HG03280 (cell line): ENCODE results near the gene GNB5.
"Not testable (repeated sequence)": the region's sequence is repeated elsewhere in the genome, so short reads cannot be mapped to it uniquely, and the experiment has no call there.

Source experiments
- ATAC-seq: cut with Tn5 transposase; IDR thresholded peaks from one replicate; pipeline ENCODE4 v1.9.1; 2021; ENCODE audit warnings: mild to moderate bottlenecking, moderate library complexity; ENCODE audit not compliant: unreplicated experiment

GNB5 gene

DNA sequence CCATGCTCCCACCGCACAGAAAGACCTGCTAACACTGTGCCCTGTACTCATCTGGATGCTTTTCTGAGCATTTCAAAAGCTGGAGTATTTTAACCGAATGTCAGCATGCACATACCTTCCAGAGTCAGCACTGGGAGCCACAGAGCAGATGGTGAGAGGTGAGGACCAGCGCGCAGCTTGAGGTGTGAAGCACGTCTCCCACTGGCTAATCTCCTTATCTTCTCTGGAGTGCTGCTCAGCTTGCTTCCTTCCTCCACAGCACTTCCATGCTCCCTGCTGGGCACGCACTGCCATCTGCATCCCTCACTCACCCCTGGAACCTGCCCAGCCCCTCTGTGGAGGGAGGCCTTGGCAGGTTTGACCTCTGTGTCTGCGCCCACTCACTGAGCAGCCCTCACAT, at the start of gene GNB5:
GNB5 (minus strand) TSS at position 186 of the 400 bp plus-strand sequence. CDS start 6,716 bp downstream, outside the sequence.
- ATAC-seq = no peak

DNA sequence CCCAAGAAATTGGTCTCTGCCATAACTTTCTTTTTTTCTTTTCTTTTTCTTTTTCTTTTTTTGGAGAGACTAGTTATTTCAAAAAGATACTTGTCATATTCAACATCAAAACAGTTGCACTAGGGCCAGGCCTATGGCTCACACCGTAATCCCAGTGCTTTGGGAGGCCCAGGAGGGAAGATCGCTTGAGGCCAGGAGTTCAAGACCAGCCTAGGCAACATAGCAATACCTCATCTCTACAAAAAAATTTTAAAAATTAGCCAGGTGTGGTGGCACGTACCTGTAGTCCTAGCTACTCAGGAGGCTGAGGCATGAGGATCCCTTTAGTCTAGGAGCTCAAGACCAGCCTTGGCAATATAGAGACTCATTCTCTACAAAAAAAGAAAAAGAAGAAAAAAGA, 49.0 kb upstream of the GNB5 start:
- no peak for ATAC-seq

DNA sequence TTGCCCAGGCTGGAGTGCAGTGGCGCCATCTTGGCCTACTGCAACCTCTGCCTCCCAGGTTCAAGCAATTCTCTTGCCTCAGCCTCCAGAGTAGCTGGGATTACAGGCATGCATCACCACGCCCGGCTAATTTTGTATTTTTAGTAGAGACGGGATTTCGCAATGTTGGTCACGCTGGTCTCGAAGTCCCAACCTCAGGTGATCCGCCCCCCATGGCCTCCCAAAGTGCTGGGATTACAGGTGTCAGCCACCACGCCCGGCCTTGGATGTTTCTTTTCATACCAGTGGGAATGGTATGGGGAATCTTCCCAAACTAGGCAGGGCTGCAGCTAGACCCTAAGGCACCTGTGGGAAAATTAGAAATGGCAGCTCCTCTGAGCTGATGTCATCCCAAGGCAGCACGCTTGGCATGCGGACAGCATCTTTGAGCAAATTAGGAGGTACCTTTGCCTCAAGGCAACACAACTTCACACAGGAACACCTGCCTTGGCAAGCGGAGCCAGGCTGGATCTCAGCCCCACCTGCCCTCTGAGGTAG, 47.9 kb upstream of the GNB5 start:
- ATAC-seq = not testable (repeated sequence)

DNA sequence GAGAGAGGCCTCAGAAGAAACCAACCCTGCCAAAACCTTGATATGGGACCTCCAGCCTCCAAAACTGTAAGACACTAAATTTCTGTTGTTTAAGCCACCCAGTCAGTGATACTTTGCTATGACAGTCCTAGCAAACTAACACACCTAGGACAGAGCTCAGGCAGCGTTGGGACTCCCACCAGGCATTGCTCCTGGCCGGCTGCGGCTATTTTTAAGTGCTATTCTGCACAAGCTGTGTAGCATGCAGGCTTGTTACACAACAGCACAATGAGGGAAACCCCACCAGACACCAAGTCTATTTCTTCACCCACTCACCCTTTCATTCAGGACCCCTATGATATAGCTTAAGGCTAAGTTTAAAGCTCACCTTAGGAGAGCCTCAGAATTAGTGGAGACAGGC, 47.0 kb upstream of the GNB5 start:
- no peak for ATAC-seq

DNA sequence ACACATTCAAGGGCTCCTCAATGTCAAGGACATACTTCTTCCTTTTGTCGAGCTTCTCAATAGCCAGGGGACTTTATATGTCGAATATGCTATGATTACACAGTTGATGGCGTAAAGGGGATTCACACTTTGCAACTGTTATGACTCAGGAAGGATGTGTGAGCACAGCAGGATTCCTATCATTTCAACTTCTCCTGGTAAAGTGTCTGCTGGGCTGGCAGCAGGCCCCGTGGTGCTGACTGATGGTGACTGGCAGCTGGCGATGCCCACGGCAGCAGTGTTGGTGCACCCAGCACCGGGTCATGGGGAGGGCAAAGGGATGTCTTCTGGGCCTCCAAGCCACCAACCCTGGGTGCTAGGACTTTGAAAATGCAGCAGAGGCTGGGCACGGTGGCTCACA, 44.8 kb upstream of the GNB5 start:
- ATAC-seq = no peak

DNA sequence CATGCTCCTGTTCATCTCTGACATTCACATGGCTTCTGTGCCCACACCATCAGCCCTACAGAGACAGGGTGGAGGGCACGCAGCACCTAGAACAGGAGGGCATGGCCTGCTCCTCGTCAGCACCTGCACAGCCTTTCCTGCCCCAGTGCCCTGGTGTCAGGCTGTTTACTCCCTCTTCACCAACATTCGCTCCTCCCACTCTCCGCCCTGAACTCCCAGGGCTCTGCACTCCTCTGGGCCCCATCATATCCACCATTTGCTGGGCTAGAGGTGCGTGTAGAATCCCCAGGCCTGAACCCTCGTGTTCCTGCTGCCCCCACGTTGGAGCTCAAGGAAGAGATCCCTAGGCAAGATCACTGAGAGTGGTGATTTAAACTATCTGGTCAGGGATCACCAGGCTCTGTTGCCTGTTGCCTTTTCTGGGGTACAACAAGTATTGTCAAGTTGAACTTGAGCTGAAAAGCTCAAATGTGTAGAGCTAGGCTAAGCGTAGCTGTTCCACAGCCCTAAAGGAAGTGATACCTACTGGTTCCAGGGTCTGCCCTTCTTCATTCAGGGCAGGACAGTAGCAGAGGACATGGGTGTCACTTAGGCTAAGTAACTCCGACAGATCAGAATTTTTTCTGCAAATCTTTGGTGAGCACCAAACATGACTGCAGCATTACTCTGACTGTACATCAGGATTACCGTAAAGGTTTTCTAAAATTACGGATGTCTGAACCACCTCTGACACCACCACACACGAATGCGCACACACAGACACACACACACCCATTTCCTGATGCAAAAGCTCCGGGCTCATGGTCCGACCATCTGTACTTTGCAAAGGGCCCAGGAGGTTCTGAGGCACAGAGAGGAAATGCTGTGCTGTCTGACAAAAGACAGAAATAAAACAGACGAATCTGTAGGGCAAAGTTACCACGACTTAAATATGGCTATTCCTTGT, 43.7 kb upstream of the GNB5 start:
- no peak for ATAC-seq

DNA sequence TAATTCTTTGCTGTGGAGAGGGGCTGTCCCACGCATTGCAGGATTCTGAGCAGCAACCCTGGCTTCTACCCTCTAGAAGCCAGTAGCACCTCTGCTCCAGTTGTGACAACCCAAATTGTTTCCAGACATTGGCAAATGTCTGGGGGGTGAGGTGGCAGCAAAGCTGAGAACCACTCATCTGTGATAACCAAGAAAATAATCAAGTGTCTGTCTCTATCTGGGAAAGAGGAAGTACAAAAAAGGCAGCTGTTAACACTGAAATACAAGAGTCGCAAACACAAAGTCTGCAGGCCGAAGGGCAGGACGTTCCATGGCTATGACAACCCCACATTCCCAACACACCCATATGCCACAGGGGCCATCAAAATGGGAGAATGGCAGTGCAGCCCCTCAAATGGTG, 42.2 kb upstream of the GNB5 start:
- ATAC-seq = peak; percentile 44

DNA sequence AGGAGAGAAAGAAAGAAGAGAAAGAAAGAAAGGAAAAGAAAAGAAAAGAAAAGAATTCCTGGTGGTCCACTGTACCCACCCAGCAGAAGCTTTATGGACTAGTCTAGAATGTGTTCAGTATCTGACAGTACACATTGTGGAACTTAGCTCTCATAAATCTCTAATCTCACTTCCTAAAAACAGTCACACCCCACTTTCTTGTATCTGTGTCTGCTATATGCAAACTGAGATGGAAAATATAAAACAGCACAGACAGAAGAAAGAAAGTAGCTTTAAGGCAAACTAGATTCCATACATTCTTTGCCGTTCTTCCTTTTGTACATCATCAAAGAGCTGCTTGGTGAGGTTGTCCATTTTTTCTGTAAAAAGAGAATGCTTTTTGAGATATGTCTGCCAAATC, 41.1 kb upstream of the GNB5 start:
- ATAC-seq = peak; percentile 66

DNA sequence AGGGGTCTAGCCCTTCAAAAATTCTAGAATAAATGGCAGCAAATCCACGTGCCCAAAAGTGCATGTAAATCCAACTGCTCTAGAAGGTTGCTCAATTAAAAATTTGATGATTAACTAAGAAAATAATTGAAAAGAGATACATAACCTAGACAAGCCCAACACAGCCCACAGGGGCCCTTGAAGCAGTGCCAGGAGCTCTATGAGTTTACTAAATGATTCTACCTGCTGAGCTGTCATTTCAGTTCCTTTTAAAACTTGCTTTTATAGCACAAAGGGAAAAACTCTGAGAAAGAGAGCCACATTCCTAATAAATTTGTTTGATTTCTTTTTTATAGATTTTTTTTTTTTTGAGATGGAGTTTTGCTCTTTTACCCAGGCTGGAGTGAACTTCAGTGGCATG, 38.9 kb upstream of the GNB5 start:
- ATAC-seq = no peak

DNA sequence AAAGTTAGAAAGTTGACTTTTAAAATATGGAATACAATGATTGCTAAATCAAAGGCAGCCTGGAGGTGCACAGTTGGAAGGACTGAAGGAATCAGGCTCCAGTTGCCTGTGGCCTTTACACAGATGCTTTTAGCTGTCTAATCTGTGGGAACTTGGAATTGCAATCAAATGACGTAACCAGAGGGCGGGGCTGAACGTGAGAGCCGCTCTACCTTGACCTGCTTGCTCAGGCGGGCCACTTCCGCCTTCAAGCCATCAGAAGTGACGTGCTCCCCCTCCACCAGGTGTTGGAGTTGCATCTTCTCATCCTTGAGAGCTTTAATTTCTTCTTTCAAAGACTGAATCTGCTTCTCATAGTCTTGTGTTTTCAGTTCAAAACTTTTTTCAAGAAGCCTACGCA, 37.7 kb upstream of the GNB5 start:
- no peak for ATAC-seq

DNA sequence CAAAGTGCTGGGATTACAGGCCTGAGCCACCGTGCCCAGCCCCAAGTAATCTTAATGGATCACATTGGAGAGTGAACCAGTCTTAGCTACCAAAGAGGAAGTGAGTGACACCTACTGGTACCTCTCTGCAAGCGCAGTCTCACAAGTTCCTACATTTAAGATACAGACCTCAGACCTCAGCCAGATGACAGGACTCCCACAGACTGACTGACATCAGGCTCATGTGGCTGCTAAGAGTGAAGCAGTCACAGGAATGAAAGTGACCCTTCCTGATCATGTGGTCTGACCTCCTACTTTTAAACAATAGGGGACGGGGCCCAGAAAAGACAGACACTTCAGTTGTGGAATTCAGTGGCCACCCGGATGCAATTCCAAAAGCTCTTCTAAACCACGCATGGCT, 36.3 kb upstream of the GNB5 start:
- ATAC-seq = peak; percentile 71

DNA sequence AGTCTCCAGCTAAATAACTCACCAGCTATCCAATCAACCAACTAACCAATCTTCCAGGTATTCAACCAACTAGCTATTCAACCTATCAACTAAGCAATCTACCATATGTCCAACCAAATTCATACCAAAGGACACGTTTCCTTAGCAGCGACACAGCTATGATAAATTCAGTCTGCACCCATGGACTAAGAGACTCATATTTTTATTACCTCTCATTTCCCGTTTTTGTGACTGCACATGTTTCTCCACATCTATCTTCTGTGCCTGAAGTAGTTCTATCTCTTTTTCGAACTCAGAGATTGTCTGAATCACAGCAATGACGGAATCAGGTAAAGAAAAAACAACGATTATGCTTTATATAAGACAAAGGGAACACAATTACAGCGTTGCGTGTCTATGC, 34.0 kb upstream of the GNB5 start:
- ATAC-seq = no peak

DNA sequence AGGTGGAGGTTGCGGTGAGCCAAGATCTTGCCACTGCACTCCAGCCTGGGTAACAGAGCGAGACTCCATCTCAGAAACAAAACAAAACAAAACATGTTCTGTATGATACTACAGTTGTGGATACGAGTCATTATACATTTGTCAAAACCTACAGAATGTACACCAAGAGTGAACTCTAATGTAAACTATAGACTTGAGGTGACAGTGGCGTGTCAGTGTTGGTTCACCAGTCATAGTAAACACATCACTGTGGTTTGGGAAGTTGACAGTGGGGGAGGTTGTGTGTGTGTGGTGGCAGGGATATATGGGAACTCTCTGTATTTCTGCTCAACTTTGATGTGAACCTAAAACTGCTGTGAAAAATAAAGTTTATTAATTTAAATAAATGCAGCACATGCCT, 33.0 kb upstream of the GNB5 start:
- no peak for ATAC-seq

DNA sequence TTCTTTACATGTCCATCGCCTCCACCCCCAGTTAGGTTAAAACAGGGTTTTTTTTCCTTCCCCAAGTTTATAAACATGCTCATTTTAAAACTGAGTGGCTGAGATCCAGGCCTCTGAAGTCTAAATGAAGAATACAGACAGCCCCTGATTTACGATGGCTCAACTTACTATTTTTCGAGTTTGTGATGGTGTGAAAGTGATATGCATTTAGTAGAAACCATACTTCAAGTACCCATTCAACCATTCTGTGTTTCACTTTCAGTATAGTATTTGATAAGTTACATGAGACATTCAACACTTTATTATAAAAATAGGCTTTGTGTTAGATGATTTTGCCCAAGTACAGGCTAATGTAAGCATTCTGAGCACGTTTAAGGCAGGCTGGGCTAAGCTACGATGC, 30.5 kb upstream of the GNB5 start:
- ATAC-seq = no peak

DNA sequence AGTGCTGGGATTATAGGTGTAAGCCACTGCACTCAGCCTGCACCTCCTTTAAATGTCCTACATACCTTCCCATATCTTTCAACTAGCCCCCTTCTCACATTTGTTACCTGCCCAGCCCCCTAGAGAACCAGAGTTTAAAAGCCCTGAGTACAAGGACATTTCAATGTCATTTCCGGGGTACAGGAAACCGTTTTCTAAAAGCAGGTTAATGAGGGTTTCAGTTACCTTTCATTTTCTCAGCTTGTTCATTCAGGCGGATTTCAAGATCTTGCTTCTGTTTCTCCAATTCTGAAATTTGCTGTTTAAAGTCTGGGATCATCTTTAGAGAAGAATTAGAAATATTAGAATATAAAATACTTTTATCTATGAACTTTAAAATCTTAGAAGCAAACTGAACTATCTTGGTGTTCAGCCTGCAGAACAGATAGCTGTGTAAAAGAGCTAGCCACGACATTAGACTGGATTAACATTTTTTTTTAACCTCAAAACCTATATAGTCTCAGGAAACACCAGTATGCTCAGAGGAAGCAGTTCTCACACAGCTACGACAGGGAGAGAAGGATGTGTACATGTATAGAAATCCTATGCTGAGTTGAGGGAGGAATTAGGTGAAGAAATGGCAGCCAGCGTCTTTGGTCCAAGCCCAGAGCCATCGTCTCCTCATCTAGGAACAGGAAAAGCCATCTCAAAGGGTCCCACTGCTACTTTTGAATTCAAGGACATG, 29.9 kb upstream of the GNB5 start:
- ATAC-seq = no peak

DNA sequence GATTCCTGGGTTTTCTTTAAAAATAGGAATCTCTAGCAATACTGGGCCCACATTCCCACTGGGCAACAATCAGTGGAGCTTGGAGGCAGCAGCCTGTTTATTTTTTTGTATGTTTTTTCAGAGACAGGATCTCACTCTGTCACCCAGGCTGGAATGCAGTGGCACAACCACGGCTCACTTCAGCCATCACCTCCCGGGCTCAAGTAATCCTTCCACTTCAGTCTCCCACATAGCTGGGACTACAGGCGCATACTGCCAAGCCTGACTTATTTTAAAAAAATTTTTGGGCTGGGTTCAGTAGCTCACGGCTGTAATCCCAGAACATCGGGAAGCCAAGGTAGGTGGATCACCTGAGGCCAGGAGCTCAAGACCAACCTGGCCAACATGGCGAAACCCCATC, 29.1 kb upstream of the GNB5 start:
- no peak for ATAC-seq

DNA sequence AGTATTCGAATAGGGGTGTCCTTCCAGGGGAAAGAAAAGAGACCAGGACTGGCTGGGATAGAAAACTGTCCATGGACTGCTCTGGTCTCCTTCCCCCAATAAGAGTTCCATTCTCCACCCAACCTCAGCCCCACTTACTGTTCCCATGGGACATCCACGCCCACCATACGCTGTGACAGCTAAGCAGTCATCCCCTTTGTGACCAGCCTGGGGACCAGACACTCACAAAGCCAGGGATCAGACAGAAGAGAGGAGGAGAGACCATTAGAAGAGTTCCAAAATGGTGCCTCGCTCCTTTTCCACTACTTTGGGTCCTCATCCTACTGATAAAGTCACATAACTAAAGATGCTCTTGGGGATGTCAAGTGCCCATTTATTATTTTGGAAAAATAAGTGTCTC, 27.6 kb upstream of the GNB5 start:
- no peak for ATAC-seq

DNA sequence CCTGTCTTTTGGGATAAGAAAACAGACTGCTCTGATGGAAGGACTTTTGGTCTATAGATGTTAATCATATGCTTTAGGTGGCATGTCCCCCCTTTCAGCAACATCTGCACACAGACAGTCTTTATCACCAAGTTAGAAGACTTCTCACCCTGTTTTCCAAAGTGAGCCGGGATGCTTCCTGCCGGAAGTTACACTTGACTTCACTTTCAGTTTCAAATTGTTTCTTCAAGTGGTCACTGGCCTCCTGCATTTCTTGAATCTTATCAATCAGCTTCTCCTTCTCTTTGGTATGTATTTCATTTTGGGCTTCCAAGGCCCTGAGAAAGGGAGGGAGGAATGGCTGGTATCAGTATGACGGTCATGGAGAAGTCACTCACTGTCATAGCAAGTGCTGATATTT, 27.2 kb upstream of the GNB5 start:
- ATAC-seq = no peak

DNA sequence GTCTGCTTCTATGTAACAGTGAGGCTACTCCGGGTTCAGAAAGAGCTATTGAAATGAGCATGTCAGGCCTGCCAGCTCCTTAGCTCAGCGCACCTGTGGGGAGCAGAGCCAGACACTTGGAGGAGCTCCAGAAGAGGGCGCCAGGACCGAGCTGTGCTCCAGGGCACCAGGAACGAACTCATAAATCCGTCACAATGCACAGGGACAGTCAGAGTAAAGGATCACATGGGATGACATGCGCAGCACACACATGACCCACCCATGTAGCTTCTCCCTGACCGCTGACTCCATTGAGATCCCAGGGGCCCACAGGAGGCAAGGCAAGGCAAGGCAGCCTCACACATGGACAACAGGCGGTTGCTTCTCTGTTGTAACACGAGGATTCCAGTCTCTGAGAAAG, 26.0 kb upstream of the GNB5 start:
- ATAC-seq = peak; percentile 56

DNA sequence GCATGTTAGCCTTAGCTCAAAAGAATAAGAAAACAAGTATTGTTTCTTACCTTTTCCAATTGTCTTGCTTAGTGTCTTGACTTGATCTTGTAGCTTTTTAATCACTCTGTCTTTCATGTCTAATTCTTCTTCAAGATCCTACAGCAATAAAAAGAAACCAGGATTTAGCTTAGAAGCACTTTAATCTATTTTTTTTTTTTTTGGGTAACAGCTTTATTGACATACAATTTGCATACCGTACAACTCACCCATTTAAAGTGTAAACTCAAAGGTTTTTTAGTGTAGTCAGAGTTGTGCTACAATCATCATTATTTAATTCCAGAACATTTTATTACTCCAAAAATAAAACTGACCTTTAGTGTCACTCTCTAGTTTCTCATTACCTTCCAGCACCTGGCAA, 23.4 kb upstream of the GNB5 start:
- ATAC-seq = no peak

DNA sequence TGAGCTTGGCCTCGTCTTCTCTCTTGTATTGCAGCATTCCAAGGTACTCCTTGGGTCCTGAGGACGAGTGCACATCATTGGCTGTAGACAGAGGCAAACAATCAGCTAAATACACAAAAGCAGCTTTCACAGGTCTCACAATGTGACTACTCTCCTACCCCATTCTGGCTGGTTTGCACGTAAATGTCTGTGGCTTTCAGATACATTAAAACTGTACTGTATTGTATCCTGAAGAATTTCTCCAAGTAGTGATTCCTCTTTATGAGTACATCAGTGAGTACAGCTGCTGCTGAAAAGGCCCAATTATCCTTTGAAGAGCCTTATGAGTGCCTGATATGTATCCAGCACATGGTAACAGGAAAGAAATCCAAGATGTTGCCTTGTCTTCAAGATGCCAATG, 22.0 kb upstream of the GNB5 start:
- no peak for ATAC-seq
